Measurements from ENCODE around the gene RHOV. TPM values are rescaled to one million over a fixed set of nuclear protein-coding genes. Genes with fewer than 3 reads are reported as not detected.

RHOV gene
- polyA plus RNA-seq, 1 donor (not counting 4 experiments of a cell fraction or from before 2014, with no cell fraction given) = 7.1 TPM

GRCh38 chr15:40825661-40826422 lies 48.2 kb downstream of the RHOV start:
- TF ChIP-seq, protein P1, sequence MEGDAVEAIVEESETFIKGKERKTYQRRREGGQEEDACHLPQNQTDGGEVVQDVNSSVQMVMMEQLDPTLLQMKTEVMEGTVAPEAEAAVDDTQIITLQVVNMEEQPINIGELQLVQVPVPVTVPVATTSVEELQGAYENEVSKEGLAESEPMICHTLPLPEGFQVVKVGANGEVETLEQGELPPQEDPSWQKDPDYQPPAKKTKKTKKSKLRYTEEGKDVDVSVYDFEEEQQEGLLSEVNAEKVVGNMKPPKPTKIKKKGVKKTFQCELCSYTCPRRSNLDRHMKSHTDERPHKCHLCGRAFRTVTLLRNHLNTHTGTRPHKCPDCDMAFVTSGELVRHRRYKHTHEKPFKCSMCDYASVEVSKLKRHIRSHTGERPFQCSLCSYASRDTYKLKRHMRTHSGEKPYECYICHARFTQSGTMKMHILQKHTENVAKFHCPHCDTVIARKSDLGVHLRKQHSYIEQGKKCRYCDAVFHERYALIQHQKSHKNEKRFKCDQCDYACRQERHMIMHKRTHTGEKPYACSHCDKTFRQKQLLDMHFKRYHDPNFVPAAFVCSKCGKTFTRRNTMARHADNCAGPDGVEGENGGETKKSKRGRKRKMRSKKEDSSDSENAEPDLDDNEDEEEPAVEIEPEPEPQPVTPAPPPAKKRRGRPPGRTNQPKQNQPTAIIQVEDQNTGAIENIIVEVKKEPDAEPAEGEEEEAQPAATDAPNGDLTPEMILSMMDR (optimal IDR thresholded peaks at IDR 0.05 in 1 of 3, IDR thresholded peaks at IDR 0.05 in 1 of 3, conservative IDR thresholded peaks at IDR 0.05 in 1 of 3; ENCODE audit: extremely low read depth in 1 of 3, insufficient read depth in 2 of 3, low read length in 3 of 3) = no peak
- no peak for TF ChIP-seq EZH2 (IDR thresholded peaks at IDR 0.05; ENCODE audit: low read length)
- Histone ChIP-seq H3K79me2 (ENCODE audit: control insufficient read depth, insufficient read depth, low read length) (no peaks in the 10 kb centered on the region), H3K9me1 (ENCODE audit: control insufficient read depth, extremely low read depth, insufficient read depth, low read length) (no peaks in the 10 kb centered on the region), H3K4me1 (ENCODE audit: control insufficient read depth, extremely low read depth, insufficient read depth, low read length) (peaks cover 5% of the 10 kb centered on the region), H3K9ac (ENCODE audit: control insufficient read depth, extremely low read depth, insufficient read depth, low read length) (no peak overlapping the region), H2AFZ (ENCODE audit: control insufficient read depth, low read length) (no peak overlapping the region), H3K9me3 (ENCODE audit: control insufficient read depth, low read depth, low read length) (no peaks in the 10 kb centered on the region), H3K4me2 (ENCODE audit: control insufficient read depth, extremely low read depth, insufficient read depth, low read depth, low read length) (no peak overlapping the region), H3K27me3 (ENCODE audit: control insufficient read depth, extremely low read depth, insufficient read depth, low read length) (no peaks in the 10 kb centered on the region), H3K4me3 (ENCODE audit: control insufficient read depth in 2 of 3, extremely low read depth in 1 of 3, insufficient read depth in 2 of 3, low read depth in 1 of 3, low read length in 3 of 3) (no peak overlapping the region), H3K36me3 (ENCODE audit: control insufficient read depth in 2 of 2, extremely low read depth in 1 of 2, insufficient read depth in 2 of 2, low read length in 2 of 2) (no peaks in the 10 kb centered on the region), H3K27ac (ENCODE audit: control insufficient read depth, insufficient read depth, low read length) (no peak overlapping the region), H4K20me1 (ENCODE audit: control insufficient read depth, extremely low read depth, insufficient read depth, low read length) (no peaks in the 10 kb centered on the region)
- no peak for DNase-seq (ENCODE audit: low read depth, low spot score)
- FAIRE-seq = no peak
- dilution Hi-C loops (cut with MboI; ENCODE audit: extremely low pct_ligation_motif_present, low sequenced_read_pairs) = no loop called here

GRCh38 chr15:40823572-40824343 lies 50.3 kb downstream of the RHOV start:
- Histone ChIP-seq H3K79me2 (ENCODE audit: control insufficient read depth, insufficient read depth, low read length) (no peaks in the 10 kb centered on the region), H3K9me1 (ENCODE audit: control insufficient read depth, extremely low read depth, insufficient read depth, low read length) (no peaks in the 10 kb centered on the region), H3K4me3 (ENCODE audit: control insufficient read depth in 2 of 3, extremely low read depth in 1 of 3, insufficient read depth in 2 of 3, low read depth in 1 of 3, low read length in 3 of 3) (no peak overlapping the region), H3K9ac (ENCODE audit: control insufficient read depth, extremely low read depth, insufficient read depth, low read length) (no peak overlapping the region), H3K9me3 (ENCODE audit: control insufficient read depth, low read depth, low read length) (no peaks in the 10 kb centered on the region), H3K36me3 (ENCODE audit: control insufficient read depth in 2 of 2, extremely low read depth in 1 of 2, insufficient read depth in 2 of 2, low read length in 2 of 2) (no peaks in the 10 kb centered on the region), H2AFZ (ENCODE audit: control insufficient read depth, low read length) (no peak overlapping the region), H3K27ac (ENCODE audit: control insufficient read depth, insufficient read depth, low read length) (no peak overlapping the region), H4K20me1 (ENCODE audit: control insufficient read depth, extremely low read depth, insufficient read depth, low read length) (no peaks in the 10 kb centered on the region), H3K4me2 (ENCODE audit: control insufficient read depth, extremely low read depth, insufficient read depth, low read depth, low read length) (no peak overlapping the region), H3K4me1 (ENCODE audit: control insufficient read depth, extremely low read depth, insufficient read depth, low read length) (peaks cover 5% of the 10 kb centered on the region), H3K27me3 (ENCODE audit: control insufficient read depth, extremely low read depth, insufficient read depth, low read length) (no peaks in the 10 kb centered on the region)
- DNase-seq (ENCODE audit: low read depth, low spot score) (no peak), FAIRE-seq (no peak)
- dilution Hi-C loops (cut with MboI; ENCODE audit: extremely low pct_ligation_motif_present, low sequenced_read_pairs) = no loop called here
- TF ChIP-seq, protein P1 (optimal IDR thresholded peaks at IDR 0.05 in 1 of 3, IDR thresholded peaks at IDR 0.05 in 1 of 3, conservative IDR thresholded peaks at IDR 0.05 in 1 of 3; ENCODE audit: extremely low read depth in 1 of 3, insufficient read depth in 2 of 3, low read length in 3 of 3) = peak in 1 of 3 experiments; percentile 7
- no peak for TF ChIP-seq EZH2 (IDR thresholded peaks at IDR 0.05; ENCODE audit: low read length)

Small RNAs within 50 kb of the gene (small RNA-seq; reads per million reads assigned to genes)
- 0 reads per million in 3 experiments for gene AC025166.1 (ENCODE audit: insufficient read length in 3 of 3, low read depth in 3 of 3, low replicate concordance in 1 of 3)

Other genes with a start within 250 kb of the RHOV start
- 2.0 to 7.4 TPM (median 6.9 TPM) in 3 replicates for gene RAD51, start 179.1 kb downstream of the RHOV start, polyA plus RNA-seq
- 22.2 to 23.0 TPM (median 22.2 TPM) in 3 replicates for gene RMDN3, start 119.0 kb downstream of the RHOV start, polyA plus RNA-seq
- 1.6 to 3.1 TPM (median 2.7 TPM) in 3 replicates for gene GCHFR, start 110.2 kb downstream of the RHOV start, polyA plus RNA-seq
- gene C15orf62, start 104.3 kb downstream of the RHOV start, polyA plus RNA-seq = 0.09 to 0.15 TPM (median 0.14 TPM) in 3 replicates
- gene ZFYVE19, start 67.1 kb downstream of the RHOV start, polyA plus RNA-seq = 19.0 to 26.2 TPM (median 24.5 TPM) in 3 replicates
- gene DNAJC17, start 66.8 kb downstream of the RHOV start, polyA plus RNA-seq = 27.0 to 55.9 TPM (median 35.3 TPM) in 3 replicates
- gene PPP1R14D, start 45.5 kb downstream of the RHOV start, polyA plus RNA-seq = not detected in 3 replicates
- 30.1 to 146 TPM (median 40.9 TPM) in 3 replicates for gene SPINT1, start 30.2 kb downstream of the RHOV start, polyA plus RNA-seq
- 11.6 to 21.1 TPM (median 18.2 TPM) in 3 replicates for gene VPS18, start 20.2 kb upstream of the RHOV start, polyA plus RNA-seq
- gene DLL4, start 55.1 kb upstream of the RHOV start, polyA plus RNA-seq = not detected in 3 replicates
- gene CHAC1, start 79.2 kb upstream of the RHOV start, polyA plus RNA-seq = 6.4 to 7.2 TPM (median 6.9 TPM) in 3 replicates
- gene INO80, start 242.0 kb upstream of the RHOV start, polyA plus RNA-seq = 6.7 to 10.3 TPM (median 8.0 TPM) in 3 replicates

Data from keratinocyte (primary cell).